HG02973 (cell line): Measurements from ENCODE around the gene VEPH1.
A peak's percentile ranks its signal among the peaks of the same experiment; 100 is the strongest.

ENCODE experiments used
- ATAC-seq: cut with Tn5 transposase; IDR thresholded peaks from one replicate; pipeline ENCODE4 v1.9.1; 2021; ENCODE audit warnings: moderate library complexity; ENCODE audit not compliant: unreplicated experiment

Gene VEPH1

DNA sequence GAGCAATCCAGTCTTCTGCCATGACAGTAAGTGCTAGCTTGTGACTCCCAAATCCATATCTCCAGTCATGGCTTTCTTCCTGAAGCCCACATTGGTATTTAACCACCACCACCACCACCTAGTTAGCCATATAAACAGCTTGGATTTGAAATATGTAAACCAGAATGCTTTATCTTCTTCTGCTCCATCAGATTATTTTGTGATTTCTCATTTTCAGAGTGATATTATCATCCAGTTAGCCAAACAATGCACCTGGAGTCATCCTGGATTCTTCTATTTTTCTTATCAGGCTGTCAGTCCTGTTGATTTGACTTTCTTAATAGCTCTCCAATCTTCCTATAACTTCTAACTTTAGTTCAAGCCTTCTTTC lies 190.9 kb downstream of the VEPH1 start:
- ATAC-seq = no peak

DNA sequence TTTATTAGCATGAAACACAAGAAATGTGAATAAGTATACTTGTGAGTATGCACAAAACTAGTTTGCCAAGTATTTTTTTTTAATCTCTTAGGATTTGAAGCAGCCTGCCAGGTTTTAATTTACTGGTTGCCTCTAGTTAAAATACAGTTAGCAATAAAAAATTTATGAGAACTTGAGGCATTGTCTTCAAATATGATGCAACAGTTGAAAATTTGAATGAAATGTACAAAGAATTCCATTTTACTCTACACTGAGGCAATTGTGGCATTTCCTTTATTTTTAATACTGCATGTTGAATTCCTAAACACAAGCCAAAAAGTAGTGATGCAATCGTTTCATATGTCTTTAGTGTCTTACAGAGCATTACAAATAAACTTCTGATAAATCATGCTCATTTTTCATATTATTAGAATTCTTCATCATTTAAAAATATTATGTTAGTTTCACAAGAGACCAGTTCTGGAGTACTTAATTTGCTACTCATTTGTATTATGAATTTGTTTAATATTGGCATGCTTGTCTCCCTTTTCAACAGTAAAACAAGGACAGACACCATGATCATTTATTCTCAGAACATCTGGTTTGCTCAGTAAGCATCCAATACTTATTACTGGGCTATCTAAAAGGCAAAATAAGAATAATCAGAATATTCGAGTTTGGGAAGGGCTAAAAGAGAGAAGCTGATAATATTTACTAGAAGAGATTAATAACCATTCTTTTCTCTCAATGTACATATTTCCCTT lies 191.4 kb downstream of the VEPH1 start:
- no peak for ATAC-seq

- peak; percentile 59 for ATAC-seq
Measured at GRCh38 chr3:157310329-157311052, 192.7 kb downstream of the VEPH1 start.

- ATAC-seq = no peak
Measured at GRCh38 chr3:157306502-157306901, 196.7 kb downstream of the VEPH1 start.

DNA sequence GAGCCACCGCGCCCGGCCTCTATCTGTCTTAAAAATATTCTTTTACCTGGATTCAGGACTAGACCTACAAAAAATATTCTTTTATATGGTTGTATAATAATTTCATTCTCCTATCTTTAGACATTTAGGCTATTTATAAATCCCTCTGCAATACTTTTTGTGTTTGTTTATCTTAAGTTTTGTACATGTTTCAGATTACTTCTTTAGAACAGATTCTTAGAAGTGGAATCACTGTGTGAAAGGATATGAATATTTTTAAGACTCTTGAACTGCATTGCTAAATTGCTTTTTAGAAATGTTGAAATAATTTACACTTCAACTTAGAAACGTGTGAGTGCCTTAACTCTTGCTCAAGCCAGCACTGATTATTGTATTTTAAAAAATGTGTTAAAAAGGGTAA lies 197.8 kb downstream of the VEPH1 start:
- ATAC-seq = no peak

DNA sequence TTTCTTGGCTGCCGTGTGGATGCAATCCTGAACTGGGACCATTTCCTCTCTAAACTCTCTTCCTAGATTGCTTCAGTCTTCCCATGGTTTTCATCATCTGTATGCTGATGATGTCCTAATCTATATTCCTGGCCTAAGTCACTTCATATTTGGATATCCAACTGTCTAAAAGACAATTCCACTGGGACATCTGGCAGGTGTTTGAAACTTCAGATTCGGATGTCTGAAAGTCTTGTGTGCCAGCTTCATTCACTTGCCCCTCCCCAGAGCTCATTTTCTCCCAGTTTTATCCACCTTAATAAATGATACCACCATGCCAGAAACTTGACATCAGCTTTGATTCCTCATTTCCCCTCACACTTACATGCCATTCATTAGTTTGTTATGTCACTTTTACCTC lies 201.5 kb downstream of the VEPH1 start:
- no peak for ATAC-seq

DNA sequence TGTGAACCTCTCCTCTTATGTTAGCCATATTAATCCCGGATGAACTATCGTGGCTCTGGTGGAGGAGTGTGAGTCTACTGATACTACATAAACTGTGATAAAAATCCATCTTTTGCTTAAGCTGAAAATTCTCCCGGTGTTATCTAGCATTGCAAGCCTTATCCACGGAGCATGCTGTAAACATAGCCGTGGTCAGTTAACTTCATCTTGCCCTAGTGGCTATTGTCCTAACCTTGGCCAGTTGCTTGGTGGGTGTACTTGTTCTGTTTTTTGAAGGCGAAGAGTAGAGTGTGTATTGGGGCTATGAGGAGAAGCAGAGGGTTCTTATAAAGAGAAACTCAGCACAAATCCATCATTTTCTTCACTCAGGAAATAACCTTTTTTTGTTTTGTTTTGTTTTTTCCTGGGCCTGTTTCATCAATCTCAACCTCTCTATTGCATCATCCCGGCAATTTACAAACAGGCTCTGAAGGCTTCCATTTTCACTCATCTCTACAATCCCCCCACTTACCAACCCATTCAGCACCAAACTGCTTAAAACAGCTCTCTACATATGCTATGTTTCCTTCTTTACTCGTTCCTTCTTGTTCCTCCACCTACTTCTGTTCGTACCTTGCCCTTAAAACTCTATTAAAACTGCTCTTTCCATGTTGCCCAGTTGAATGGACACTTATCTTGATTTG lies 202.1 kb downstream of the VEPH1 start:
- ATAC-seq = no peak

- ATAC-seq = no peak
Measured at GRCh38 chr3:157300094-157300493, 203.1 kb downstream of the VEPH1 start.

DNA sequence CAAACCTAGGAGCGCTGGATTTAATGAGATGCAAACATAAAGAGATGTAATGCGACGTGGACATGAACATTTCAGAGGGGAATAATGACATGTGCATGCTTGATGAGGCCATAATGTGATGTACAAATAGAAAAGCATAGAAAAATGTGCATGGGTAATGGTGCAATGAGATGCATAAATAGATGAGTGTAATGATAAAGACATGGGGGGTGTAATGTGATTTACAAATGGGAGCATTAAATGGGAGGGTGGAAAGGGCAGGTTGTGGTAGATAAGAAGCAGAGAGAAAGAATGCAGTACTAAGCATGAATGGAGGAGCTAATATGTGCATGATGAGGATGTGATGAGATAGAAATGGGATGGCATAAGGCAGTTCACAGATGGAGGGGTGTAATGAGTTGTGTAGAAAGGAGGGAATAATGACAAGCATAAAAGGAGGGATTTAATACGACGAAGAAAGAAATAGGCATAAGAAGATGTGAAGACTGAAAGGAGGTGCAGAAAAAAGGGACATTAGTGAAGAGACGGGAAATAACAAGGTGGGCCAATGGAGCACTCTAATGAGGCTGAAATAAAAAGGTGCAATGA lies 205.8 kb downstream of the VEPH1 start:
- no peak for ATAC-seq

GRCh38 chr3:157294953-157295352 lies 208.3 kb downstream of the VEPH1 start:
- no peak for ATAC-seq

DNA sequence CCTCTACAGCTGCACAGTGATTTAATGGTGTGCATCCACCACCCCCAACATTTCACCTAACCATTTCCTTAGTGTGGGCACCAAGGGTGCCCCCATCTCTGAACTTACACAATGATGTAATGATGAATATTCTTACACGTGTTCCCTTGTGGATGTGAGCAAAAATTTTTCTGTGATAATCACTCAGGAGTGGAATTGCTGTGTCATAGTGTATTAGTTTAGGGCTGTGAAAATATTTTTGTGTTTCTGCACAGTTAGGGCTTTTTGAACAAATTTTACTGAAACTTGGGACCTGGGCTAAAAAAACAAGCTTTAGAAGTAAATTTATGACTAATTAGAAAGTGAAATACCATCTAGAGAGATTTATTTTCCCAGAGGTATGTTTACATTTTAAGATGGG lies 208.7 kb downstream of the VEPH1 start:
- ATAC-seq = no peak

GRCh38 chr3:157290766-157291165 lies 212.4 kb downstream of the VEPH1 start:
- ATAC-seq = no peak

GRCh38 chr3:157285966-157286365 lies 217.2 kb downstream of the VEPH1 start:
- ATAC-seq = no peak

DNA sequence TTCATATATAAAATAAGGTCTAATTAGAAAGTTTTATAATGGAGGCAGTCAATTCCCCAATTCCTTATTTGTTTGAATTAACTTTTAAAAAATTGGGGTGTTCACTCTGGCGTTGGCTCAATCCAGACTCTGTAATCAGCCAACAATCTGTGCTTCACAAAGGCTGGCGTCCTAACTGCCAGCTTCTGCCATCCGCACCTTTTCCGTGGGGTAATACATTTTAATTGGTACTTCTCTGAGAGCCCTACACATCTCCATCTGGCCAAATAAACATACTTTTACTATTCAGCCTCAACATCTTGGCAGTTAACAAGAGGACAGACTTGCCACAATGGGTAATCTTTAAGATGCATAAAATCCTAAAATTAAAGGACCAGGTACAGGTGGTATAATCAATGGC lies 218.1 kb downstream of the VEPH1 start:
- ATAC-seq = no peak

DNA sequence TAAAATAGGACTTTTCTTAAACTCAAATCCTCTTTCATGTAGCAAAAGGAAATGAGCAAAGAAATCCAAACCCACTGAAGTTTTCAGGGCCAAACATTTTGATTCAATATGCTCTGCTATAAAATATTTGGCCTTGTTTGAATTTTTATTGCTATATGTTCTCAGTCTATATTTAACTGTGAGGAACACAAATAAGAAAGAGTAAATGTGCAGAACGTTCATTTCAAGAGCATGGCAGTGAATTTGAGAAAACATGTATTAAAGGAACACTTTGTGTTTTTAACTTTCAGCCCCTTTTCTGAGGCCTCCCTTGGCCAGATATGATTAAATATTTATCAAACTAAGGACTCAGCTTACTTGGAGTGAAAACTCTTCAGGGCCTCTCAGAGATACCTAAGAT lies 218.5 kb downstream of the VEPH1 start:
- ATAC-seq = no peak

DNA sequence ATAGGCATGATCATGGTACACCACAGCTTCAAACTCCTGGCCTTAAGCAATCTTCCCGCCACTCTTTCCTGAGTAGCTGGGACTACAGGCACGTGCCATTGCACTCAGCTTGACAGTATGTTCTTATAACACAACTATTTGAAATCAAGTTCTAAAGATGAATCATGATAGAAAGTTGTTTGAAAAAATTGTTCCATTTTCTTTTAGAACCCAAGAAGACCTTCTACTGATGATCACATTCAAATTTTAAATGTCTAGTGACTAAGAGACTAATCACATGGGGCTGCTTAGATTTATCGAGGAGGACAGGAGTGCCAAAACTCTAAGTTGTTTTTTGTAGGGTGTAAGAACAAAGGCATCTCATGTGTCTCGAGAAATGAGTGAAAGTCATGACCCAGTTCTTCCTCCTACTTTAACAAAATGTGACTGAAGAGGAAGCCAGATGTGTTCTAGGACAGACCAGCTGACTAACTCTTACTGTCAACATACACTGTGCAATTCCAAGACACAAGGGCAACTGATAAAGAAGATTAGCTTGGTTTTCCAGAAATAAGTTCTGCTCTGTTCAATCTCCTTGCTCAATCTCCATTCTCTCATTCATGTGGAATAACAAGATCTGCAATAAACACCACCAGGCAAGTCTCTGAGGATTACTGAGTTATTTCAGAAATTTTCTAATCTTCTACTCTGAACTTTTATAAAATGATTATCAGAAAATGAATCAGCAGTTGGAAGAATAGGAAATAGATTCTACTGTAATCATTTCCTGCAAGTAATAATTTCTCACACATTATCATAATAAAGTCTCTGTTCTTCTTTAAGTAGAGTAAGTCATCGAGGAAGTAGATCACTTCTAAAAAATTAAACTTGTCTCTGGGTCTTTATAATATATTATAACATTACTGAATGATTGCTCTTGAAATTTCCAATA lies 220.7 kb downstream of the VEPH1 start:
- no peak for ATAC-seq

DNA sequence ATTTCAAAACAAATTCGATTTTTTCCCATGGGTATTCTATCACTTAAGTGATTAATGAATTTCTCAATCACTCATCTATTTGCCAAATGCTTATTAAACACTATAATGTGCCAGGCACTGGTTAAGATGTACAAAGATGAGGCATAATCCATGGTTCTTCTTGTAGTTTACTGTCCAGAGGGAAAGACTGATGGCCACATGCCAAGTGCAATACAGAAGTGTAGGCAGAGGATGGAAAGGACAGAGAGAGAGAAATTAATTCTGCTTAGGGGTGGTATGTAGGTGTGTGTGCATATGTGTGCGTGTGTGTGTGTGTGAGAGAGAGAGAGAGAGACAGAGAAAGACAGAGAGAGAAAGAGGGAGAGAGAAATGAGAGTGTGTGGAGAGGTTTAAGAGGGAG lies 222.4 kb downstream of the VEPH1 start:
- ATAC-seq = no peak

- ATAC-seq = no peak
Measured at GRCh38 chr3:157280354-157280753, 222.9 kb downstream of the VEPH1 start.

DNA sequence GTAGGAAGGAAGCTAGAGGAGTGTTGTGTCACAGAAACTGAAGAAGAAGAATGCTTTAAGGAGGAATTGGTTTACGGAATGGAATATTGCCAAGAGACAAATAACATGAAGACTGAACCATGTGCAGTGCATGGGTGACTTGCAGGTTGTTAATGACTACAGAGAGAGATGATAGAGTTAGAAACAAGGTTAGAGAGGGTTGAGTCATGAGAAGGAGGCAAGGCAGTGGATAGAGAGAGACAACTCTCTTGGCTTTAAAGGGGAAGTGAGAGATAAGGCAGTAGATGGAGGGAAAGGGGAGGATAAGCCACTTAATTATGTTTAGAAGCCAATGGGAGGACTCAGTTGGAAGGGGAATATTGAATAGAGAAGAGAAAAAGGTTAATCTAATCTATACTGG lies 224.0 kb downstream of the VEPH1 start:
- ATAC-seq = no peak

- no peak for ATAC-seq
Measured at GRCh38 chr3:157276801-157277200, 226.4 kb downstream of the VEPH1 start.

- ATAC-seq = no peak
Measured at GRCh38 chr3:157275832-157276231, 227.4 kb downstream of the VEPH1 start.
